Measurements from ENCODE around the gene NPHP4.

NPHP4 gene

GRCh38 chr1:5971471-5972197, 20.6 kb downstream of the NPHP4 start:
- DNase-seq (ENCODE audit: low spot score): no peak

- no peak for DNase-seq (ENCODE audit: low spot score)
Measured at GRCh38 chr1:5970610-5971273, 21.5 kb downstream of the NPHP4 start.

GRCh38 chr1:5969168-5969567, 23.1 kb downstream of the NPHP4 start:
- no peak for DNase-seq (ENCODE audit: low spot score)

GRCh38 chr1:5968161-5968736, 24.0 kb downstream of the NPHP4 start:
- DNase-seq (ENCODE audit: low spot score): no peak

GRCh38 chr1:5967351-5968160, 24.7 kb downstream of the NPHP4 start:
- no peak for DNase-seq (ENCODE audit: low spot score)

- DNase-seq (ENCODE audit: low spot score): no peak
Measured at GRCh38 chr1:5966543-5967205, 25.6 kb downstream of the NPHP4 start.

GRCh38 chr1:5965586-5966131, 26.6 kb downstream of the NPHP4 start:
- no peak for DNase-seq (ENCODE audit: low spot score)

GRCh38 chr1:5962265-5963105, 29.7 kb downstream of the NPHP4 start:
- no peak for DNase-seq (ENCODE audit: low spot score)

- DNase-seq (ENCODE audit: low spot score): no peak
Measured at GRCh38 chr1:5961601-5962000, 30.6 kb downstream of the NPHP4 start.

GRCh38 chr1:5960336-5960735, 31.9 kb downstream of the NPHP4 start:
- no peak for DNase-seq (ENCODE audit: low spot score)

- DNase-seq (ENCODE audit: low spot score): no peak
Measured at GRCh38 chr1:5959667-5960230, 32.5 kb downstream of the NPHP4 start.

GRCh38 chr1:5959087-5959486, 33.1 kb downstream of the NPHP4 start:
- DNase-seq (ENCODE audit: low spot score): no peak

GRCh38 chr1:5956022-5956830, 36.0 kb downstream of the NPHP4 start:
- no peak for DNase-seq (ENCODE audit: low spot score)

GRCh38 chr1:5955479-5955977, 36.7 kb downstream of the NPHP4 start:
- no peak for DNase-seq (ENCODE audit: low spot score)

GRCh38 chr1:5954964-5955363, 37.3 kb downstream of the NPHP4 start:
- DNase-seq (ENCODE audit: low spot score): peak; percentile 17

GRCh38 chr1:5953386-5953785, 38.8 kb downstream of the NPHP4 start:
- no peak for DNase-seq (ENCODE audit: low spot score)

GRCh38 chr1:5951846-5952410, 40.3 kb downstream of the NPHP4 start:
- DNase-seq (ENCODE audit: low spot score): no peak

- DNase-seq (ENCODE audit: low spot score): no peak
Measured at GRCh38 chr1:5950994-5951785, 41.0 kb downstream of the NPHP4 start.

All from CD4-positive, alpha-beta T cell treated with Interleukin-15 for 4 hours (primary cell).